ENCODE results near the gene ARHGAP24. TPM values are rescaled to one million over a fixed set of nuclear protein-coding genes. Genes with fewer than 3 reads are reported as not detected.

Gene ARHGAP24
- total RNA-seq, 1 donor from 2014 or later: not detected

DNA sequence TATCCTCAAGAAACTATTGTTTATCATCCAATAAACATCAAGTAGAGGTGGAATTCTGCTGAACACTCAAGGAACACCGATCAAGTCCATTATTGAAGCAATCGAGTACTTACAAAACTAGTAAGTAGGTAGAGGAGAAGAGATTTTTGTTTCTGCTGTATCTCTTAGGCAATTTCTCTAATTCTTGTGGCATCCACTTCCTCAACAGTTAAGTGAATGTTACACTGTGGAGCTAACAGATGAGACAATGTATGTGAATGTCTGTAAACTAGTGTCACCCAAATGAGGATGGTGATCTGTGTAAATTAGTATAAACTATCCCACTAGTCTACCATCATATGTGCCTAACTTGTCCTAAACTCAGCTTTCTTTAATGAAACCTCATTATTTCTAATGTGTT, 261.6 kb downstream of the ARHGAP24 start:
- intact Hi-C loops (cut with micrococcal nuclease): no loop called here

DNA sequence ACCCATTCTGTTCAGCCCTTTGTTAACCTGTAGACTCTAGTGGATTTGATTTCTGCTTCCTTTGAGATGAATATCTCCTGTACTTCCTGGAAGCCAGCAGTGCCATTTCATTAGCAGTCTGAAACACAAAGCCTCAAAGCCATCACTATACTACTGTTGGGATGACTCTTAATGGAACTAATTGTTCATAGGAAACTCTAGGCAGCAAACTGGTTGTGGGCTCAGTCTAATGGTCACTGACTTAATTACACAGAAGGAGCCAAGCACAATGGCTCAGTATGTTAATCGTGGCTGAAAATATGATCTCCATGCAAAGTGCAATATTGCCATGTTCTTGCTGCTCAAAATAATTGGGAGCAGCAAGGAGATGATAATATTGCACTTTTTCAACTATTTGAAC, 262.3 kb downstream of the ARHGAP24 start:
- intact Hi-C loops (cut with micrococcal nuclease): no loop called here

DNA sequence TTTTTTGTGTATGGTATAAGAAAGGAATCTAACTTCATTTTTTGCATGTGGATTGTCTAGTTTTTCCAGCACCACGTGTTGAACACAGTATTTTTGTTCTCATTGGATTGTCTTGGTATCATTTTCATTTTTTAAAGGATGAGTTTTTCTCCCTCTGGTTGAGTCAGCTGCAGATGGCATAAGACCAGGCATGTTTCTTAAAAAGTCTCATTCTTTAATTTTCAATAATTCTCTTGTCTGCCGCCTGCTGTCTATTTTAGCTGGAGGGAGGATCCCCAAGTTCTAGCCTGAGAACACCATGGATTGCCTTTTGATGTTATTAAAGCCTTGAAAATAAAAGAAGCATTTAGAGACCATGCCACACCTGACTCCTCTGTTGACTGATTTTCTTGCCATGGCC, 263.8 kb downstream of the ARHGAP24 start:
- intact Hi-C loops (cut with micrococcal nuclease): no loop called here

DNA sequence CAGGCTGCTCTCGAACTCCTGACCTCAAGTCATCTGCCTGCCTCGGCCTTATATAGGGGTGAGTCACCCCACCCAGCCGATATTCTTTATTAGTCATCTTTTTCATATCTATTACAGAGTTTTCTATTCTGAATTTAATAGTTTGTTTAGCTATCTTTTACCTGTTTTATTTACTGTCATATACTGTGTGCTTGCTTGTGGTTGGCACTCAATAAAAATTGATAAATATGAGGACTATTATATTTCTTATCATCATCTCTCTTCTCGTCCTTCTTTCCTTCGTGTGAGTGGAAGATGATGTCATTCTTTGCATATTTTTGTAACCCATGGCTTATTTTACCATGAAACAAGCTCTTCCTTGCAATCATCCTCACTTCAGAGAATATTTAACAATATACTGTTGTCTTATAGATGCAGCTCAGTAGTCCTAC, 265.5 kb downstream of the ARHGAP24 start:
- intact Hi-C loops (cut with micrococcal nuclease): no loop called here

DNA sequence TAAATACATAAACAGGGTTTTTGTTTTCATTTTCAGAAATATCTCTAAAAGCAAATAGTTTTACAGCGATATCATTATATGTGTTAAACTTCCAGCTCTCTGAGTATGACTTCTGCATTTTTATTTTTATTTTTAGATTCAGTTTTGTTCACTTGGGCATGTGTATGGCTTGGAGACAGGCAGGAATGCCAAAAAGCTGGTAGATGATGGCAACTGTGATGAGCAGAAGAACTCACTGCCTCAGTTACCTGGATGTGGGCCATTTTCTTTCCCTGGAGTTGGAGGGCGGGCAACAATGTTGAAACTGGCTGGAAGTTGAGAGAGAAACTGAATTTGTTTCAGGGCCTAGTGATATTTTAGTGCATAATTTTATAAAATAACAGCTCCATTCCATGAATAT, 266.4 kb downstream of the ARHGAP24 start:
- intact Hi-C loops (cut with micrococcal nuclease): no loop called here

DNA sequence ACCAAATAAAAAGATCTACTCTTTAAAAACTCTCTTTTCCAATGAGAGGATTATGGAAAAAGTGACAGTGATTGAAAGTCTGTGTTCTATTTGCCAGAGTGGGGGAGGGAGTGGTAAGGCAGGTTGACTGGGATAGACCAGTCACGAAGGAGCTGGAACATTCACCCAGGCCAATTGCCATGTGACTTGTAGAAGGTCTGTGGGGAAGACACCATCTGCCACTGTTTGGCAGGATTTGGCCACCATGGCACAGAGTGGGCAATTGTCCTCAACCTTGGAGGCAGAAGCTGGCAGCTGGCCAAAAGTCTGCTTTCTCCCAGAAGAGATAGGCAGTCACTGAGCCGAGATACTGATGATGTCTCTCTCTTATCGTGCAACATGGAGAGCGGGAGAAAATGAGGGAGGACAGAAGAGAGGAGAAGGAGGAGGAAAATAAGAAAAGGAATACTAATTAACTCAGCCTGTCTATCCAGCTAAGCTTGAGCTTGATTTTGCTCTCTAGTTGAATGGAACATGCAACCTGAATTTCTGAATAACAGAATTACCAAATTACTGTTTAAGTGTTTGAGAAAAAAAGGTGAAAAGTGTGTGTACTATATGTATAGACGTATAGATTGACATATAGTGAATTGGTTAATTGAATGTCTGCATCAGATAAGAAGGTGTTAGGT, 267.1 kb downstream of the ARHGAP24 start:
- intact Hi-C loops (cut with micrococcal nuclease): no loop called here

DNA sequence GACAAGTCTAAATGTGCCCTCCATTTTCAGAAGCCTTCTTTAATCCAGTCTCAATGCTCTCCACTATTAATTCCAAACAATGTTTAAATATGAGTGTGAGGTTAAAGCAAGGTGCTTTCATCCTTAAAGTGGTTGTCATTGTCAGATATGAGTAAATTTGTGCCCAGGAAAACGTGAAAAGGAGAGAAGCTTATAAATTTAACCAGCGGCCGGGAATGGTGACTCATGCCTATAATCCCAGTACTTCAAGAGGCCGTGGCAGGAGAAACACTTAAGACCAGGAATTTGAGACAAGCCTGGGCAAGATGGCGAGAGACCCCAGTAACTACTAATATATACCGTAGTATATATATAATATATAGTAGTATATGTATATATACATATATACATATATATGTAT, 270.0 kb downstream of the ARHGAP24 start:
- intact Hi-C loops (cut with micrococcal nuclease): no loop called here

DNA sequence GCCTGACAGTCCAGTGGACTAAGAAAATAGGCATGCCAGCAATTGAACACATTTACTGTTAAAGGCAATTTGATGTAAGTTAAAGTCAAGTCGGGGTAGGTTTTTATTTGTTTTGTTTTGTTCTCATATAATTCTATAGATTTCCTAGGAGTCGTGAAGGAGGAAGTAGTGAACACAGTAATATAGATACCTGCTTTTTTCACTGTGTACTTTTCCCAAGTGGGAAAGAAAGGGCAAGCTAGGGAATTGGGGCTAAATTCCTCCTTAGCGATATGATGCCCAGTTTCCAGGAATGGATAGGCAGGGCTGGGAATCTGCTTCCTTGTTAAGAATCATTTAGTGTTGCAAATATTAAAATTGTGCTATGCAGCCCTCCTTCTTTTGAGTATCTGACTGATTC, 271.0 kb downstream of the ARHGAP24 start:
- intact Hi-C loops (cut with micrococcal nuclease): no loop called here

DNA sequence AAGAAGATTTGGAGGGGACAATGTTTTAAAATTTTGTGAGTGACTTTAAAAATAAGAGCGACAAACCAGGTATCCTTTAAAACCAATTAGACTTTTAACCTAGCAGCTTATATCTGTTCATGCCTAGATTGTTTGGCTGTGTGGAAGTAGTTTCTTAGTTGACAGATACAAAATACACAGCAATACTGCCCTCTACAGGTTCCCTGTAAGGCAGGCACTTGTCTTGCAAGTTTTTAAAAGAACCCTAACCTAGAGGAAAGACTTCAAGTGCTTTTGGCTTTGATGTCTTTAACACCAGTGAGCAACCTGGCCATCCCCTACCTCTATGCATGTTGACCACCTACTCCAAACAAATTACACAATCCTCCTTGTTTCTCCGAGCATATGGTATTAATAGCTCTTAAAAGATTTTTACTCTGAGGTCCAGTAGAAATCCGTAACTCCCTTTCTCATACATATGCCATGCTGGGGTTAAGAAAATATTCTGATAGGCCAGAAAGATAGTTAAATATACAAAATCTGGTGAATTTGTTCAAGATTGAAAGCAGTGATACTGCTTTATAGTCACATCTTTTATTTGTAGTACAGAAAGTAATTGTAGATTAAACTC, 273.0 kb downstream of the ARHGAP24 start:
- intact Hi-C loops (cut with micrococcal nuclease): loop anchor here (1.0 to 2.0 kb wide), 2 partner anchors 601 to 663 kb away; no protein-coding TSS in a partner anchor

DNA sequence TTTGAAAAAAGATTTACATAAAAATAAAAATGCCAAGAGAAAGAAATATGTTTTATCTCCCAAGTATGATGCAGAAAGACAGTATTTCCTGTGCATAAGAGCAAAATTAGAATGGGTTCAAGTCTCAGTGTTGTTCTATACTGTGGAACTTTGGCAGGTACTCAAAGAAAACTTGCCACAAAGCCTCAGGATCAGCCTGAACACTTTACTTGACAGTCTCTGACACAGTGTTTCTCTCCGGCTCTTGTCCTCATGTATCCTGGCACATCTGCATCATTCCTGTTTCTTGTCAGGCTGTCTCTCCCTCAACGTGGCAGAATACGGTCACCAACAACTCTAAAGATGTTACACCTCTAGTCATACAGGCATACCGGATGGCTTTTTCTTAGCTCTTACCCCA, 273.7 kb downstream of the ARHGAP24 start:
- intact Hi-C loops (cut with micrococcal nuclease): loop anchor here (1.0 to 2.0 kb wide), 2 partner anchors 601 to 664 kb away; no protein-coding TSS in a partner anchor

DNA sequence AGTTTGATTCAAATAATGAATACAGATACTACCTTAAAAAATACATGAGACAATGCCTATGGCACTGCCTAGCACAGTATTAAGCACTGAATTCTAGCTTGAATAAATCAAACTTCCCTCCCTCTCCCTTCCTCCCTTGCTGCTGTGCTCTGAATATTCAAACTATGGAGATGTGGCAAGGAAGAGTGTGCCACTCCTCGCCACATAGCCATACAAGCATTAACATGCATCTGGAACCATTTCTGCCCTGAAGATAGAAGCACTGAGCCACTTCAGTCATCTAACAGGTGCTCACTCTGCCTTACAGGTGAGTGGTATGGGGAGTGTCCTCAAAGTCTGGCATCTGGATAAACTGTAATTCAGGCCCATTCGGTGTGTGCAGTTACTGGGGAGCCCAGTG, 276.9 kb downstream of the ARHGAP24 start:
- intact Hi-C loops (cut with micrococcal nuclease): no loop called here

DNA sequence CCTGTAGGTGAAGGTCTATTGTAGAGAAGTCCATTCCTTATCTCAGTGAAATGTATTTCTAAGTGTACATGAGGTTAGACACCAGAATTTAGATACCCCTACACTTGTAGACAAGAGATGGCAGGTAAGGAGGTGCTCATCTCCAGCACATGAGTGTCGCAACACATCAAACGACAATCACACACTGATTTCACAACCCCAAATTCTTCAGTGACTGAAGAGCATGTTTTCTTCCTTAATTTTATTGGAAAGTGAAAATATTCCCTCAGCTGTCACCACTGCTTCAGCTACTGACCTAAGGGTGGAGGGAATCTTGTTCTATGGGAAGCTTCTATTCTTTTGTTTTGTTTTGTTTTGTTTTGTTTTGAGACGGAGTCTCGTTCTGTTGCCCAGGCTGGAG, 280.3 kb downstream of the ARHGAP24 start:
- intact Hi-C loops (cut with micrococcal nuclease): no loop called here

DNA sequence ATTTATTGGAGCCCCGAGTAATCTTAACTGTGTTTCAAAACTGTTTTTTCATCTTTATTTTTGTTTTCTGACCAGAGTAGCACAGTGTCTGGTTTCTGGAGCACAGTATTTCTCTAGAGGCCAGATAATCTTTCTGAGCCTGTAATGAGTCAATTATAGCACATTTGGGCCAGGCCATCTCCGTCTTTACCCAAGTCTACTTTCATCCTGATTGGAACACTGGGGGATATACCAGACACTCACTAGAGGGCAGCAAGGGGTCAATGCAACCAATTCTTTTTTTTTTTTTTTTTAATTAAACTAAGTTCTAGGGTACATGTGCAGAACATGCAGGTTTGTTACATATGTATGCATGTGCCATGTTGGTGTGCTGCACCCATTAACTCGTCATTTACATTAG, 282.0 kb downstream of the ARHGAP24 start:
- intact Hi-C loops (cut with micrococcal nuclease): no loop called here

DNA sequence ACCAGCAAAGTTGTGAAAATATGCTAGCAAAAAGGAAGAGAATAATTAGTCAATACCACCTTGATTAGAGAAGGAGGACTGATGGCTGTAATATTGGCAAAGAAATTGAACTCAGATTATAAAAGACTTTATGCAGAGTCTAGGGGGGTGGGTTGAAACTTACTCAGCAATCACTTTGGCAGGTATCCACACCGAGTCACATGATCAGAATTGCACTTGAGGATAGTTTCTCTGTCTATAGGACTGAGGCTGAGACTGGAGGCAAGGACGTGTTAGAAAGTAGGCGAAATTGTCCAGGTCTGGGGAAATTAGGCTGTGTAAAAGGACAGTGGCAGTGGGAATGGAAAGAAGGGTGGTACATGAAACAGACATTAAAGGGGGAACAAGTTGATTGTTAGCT, 284.4 kb downstream of the ARHGAP24 start:
- intact Hi-C loops (cut with micrococcal nuclease): no loop called here

DNA sequence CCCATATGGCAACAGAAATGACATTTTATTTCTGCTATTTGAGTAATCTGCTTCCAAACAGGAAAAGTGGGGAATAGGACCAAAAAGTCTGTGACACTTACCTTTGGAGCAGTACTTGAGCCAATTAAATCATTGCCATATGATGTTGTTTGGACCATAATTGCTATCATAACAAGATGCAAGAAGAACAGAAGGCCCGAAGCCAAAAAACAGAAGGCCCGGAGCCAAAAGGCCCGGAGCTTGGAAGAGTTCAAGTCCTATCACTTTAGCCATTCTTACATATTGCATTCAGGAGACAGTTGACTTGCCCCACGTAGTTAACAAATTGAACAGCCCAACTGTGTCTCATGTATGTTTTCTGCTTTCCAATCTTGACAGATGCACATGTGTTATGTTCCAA, 285.6 kb downstream of the ARHGAP24 start:
- intact Hi-C loops (cut with micrococcal nuclease): no loop called here

DNA sequence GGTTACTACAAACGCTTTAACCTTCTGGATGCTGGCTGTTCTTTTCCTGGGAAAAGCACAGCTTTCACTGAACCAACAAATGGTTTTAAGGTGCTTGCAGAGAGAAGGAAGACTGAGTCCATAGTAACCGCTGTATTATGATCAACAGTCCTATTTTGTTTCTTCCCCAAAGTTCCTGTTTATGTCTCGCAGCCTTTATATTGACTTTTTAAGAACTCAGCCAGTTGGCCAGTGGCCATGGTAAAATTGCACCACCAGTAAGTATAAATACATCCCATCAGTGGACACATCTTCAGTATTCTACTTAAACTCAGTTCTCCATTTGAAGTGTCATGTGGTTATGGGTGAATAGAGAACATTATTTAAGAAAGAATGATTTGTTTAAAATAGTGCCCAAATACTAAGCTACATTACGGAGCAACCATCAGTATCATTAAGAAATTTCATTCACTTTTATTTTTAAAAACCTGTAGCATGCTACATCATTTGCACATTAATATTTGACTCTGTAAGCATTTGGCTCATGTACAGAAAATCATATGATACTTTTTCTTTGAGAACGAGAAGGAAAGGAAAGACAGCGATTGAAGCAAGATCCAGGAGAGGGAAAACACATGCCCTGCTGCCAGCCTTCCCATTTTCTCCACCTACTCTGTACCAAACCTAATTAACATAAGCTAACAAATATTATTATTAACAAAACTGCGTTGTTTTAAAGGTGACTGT, 287.0 kb downstream of the ARHGAP24 start:
- intact Hi-C loops (cut with micrococcal nuclease): no loop called here

DNA sequence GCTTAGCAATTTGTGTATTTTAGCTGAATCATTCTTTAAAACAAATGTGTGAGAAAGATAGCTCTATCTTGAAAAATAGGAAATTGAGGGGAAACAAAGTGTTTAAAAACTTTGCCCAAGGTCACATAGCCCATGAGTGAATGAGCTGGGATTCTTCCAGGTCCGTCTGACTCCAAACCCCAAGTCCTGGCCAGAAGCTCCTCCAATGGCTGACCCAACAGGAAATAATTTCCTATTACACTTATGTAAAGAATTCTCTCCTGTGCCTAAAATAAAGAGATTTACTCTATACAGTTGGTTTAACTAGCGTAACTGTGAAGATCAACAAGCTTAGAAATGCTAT, 287.6 kb downstream of the ARHGAP24 start:
- intact Hi-C loops (cut with micrococcal nuclease): no loop called here

DNA sequence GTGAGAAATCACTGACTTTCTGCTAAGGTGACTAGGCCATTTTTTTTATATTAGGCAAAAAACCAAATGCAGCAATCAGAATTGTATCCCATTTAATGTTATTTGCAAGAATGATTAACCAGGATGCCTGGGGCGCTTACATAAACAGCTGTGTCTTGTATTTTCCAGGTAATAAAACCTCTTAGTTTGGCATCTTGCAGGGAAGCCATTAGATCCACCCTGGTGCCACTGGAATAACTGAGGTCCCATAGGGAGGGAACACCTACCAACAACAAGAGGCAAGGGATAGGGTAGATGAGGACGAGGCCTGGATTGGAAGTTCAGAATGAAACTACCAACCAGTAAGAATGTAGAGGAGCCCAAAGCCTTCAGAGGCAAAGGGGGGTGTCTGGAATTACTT, 288.3 kb downstream of the ARHGAP24 start:
- intact Hi-C loops (cut with micrococcal nuclease): no loop called here

DNA sequence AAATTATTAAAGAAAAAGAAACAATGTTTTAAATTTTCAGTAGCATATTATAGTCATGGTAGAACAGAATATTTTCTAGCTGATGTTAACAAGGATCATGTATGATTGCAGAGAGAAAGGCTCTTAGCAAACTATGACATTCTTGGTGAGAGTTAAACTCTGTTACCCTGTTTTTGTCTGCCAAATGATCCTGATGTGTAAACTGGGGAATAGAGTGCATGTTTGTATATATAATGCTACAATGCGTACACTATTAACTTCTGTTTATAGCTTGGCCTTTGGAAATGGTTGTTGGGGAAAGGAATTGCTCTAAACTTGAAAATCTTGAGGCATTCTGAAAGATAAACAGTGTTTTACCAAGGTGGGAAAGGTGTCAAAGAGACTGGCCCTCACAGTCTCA, 292.7 kb downstream of the ARHGAP24 start:
- intact Hi-C loops (cut with micrococcal nuclease): no loop called here

DNA sequence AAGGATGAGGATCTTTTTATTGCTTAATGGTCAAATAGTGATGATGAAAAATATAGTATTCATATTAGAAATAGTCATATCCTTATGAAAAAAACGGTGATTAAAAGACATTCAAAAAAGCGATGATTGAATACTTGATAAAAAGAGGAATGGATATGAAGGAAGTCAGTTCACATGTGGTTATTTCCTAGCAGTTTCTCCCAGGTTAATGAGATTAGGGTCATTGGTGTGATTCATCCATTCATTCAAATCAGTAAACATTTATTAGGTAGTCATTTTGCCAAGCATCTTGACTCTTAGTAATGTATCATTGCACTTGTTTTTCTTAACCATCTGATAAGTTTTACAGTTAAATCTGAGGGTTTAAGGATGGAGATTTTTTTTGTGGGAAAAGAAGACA, 294.1 kb downstream of the ARHGAP24 start:
- intact Hi-C loops (cut with micrococcal nuclease): no loop called here

DNA sequence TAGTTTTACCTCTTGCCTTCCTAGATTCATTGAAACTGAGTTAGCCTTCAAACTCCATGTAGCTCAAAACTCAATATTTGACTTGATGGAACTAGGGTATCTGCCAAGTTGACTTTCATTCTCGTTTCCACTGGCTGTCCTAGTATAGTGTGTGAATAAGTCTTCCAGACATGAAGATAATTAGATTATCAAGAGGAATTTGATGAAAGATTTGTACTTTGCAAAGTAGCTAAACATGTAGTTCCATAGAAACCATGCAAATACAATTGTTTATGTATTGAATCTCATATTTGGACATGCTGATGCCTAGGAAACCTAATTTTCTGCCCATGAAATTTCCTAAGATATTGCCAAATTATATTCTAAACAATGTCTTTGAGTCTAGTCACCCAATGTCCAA, 297.5 kb downstream of the ARHGAP24 start:
- intact Hi-C loops (cut with micrococcal nuclease): no loop called here

DNA sequence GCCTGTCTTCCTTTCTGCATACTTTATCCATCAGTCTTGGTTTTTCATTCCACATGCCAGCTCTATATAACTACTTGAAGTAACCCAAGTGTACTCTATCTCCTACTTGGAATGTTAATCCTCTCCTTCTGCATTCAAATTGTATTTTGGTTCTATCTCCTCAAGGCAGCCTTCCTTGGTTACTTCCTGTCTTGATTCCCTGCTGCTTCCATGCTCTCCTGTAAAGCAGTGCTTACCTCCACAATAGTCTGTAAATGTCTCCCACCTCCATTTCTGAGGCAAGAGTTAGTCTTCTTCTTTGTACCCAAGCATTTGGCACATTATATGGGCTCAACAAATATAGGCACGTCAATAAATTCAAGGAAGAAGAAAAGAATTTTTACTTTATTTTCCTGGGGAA, 298.4 kb downstream of the ARHGAP24 start:
- intact Hi-C loops (cut with micrococcal nuclease): no loop called here

DNA sequence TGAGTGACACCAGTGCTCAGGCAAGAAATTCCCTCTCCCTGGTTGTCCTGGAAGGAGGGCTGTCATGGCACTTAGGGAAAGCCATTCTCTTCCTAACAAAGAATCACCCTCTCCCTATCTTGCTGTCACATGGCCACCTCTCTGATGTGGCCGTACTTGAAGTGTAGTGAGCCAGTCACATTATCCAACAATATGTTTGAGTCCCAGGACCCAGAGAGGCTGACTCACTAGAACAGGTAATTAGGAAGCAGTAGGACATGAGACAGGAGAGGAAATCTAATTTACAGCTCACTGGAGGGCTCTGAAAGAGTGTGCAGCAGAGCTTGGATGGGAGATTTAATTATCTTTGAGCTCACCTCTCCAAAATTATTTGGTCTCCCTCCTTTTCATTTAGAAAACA, 299.1 kb downstream of the ARHGAP24 start:
- intact Hi-C loops (cut with micrococcal nuclease): no loop called here
